ENCODE results near the gene DAB2IP.
A peak's percentile ranks its signal among the peaks of the same experiment; 100 is the strongest.

DAB2IP gene

GRCh38 chr9:121807823-121808278, 156.4 kb downstream of the DAB2IP start:
- DNase-seq = peak; percentile 15

DNA sequence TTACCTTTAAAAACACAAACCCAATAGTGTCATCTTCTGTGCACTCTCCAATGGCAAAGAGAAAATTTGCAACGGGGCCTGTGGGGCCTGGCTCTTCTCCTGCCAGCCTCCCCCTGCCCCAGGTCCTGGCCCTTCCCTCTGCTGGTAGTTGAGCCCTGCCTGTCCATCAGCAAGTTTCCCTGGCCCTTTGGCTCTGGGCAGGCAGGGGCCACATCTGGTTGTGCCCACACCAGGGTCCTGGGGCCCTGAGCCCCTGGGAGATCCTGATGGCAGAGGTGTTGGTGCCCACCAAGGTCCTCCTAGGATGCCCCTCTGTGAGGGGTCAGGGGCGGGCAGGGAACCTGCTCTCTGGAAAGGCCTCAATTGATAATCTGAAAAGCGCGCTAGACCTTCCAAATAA, 157.3 kb downstream of the DAB2IP start:
- no peak for DNase-seq

DNA sequence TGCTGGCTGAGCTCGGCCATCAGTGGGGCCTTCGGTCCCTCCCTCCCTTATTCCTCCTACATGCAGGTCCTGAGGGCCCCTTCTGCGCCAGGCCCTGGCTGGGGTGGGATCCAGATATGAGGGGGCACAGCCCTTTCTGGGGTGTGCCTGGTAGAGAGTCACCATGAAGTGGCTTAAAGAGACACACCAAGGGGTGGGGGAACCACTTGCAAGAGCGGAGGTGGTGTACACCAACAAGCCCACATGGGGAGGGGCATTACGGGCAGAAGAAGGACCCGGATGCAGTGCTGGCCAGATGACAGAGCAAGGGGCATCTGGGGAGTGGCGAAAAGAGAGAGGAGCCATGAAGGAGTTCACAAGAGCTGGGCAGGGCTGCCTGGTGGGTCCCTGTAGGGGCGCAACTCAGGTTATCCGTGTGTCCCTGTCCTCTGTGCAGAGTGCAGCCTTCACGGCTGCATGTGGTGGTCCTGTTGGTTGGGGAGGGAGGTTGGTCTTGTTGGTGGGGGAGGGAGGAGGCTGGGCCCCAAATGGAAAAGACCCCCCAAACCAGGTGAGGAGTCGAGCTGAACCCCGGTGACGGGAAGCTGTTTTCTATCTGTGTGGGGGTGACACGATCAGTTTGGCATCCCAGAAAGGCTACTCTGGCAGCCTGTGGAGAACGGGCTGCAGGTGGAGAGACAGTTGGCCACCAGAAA, 158.1 kb downstream of the DAB2IP start:
- no peak for DNase-seq

DNA sequence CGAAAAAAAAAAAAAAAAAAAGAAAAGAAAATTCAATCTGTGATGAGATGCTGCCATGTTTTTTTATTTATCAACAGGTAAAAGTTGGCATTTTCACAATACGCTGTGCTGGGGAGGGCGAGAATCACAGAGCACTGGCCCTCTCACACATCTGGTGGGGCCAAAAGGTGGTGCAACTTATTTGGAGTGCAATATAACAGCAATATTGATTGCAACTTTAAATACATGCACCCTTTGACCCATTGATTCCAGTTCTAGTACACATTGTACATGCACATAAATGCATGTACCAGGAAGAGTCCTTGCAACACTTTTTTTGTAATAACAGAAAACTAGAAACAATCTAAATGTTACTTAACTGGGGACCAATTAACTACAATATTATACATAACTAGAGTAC, 159.1 kb downstream of the DAB2IP start:
- DNase-seq = no peak

DNA sequence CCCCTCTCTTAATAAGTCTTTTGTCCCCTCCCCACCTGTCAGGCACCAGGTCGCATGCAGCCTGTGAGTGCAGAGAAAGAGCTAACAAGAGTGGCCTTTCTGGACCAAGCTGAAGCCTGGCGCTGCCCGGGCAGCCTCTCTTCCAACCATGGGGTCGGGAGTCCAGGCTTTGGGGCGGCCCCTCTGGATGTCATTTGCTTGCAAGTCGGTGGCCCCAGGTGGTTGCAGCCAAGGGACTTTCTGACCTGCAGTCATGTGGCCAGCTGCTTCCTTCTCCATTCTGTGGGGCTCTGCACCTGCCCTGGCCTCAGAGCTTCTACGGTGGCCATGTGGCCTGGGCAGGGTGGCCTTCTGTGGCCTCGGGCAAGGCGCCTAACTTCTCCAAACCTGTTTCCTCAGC, 159.7 kb downstream of the DAB2IP start:
- no peak for DNase-seq

DNA sequence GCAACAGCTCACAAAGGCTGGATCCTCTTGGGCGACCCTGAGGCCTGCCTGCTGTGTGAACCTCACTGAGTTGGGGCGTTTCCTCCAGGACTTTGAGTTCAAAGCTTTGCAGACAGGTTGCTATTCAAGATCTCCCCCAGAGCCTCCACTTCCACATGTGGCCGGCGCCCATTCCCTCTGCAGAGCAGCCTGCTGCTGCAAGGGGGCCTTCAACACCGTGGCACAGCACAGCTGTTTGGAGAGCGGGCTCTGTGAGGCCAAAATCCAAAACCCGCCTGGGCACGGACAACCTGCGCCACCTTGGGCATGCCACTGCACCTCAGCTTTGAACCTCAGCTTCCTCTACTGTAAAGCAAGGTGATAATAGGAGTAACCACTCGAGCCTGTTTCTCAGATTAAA, 160.3 kb downstream of the DAB2IP start:
- no peak for DNase-seq

- DNase-seq = no peak
Observed at GRCh38 chr9:121812159-121812735, 160.8 kb downstream of the DAB2IP start.

DNA sequence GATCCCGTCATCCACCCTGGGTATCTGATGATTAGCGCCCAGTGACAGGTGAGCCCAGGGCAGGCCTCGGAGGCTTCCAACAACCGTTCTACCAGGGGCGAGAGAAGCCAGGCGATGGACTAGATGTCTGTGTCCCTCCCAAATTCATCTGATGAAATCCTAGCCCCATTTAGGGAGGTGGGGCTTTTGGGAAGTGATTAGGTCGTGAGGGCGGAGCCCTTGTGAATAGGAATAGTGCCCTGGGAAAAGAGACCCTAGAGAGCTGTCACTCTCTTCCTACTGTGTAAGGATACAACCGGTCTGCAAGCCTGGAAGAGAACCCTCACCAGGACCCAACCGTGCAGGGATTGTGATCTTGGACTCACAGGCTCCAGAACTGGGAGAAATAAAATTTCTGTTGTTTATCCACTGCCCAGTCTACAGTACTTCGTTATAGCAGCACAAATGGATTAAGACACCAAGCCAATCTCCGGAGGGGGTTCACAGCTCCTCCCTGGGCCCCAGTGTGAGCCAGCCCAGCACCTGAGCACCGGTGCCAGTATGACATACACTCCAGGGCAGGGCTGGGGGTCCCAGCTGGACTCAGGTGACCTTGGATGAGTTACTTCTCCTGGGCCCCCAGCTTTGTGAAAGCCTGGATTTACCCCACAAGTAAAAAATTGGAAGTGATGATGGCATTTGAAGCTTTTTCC, 162.2 kb downstream of the DAB2IP start:
- no peak for DNase-seq

DNA sequence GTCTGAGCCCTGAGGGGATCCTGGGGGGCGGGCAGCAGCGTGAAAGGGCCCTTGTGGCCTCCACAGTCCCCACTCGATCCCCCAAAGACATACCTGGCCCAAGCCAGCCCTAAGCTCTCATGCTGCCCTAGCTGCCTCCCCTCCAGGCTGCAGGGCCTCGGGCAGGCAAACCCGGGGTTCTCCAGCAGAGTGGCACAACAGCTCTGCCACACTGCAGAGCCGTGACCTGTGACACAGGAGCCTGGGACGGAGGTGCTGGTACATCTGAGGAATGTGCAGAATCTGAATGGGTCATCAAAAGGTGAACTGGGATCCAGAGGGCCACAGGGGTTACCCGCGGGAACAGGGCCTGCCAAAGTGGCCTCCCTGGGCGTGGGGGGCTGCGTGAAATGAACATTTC, 163.2 kb downstream of the DAB2IP start:
- DNase-seq = no peak

DNA sequence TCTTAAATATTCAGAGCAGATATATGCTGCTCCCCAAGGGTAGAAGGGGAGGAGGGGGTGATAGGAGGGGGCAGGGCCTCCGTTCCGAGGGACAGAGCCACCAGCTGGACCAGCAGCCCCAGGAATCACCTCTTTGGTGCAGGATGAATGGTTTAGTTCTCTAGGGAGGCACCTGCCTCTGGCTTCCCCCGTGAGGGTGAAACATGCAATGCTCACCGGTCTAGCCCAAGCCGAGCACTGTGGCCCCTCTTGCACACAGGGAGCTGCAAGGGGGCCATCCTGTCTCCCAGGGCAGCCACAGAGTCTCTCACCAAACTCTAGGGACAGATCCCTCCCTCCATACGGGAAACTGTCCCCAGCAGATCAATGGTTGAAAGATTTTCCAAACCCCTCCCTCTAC, 163.7 kb downstream of the DAB2IP start:
- DNase-seq = no peak

GRCh38 chr9:121815546-121816448, 164.4 kb downstream of the DAB2IP start:
- DNase-seq = no peak

- DNase-seq = no peak
Observed at GRCh38 chr9:121816449-121816817, 165.0 kb downstream of the DAB2IP start.

- no peak for DNase-seq
Observed at GRCh38 chr9:121816845-121817450, 165.5 kb downstream of the DAB2IP start.

- DNase-seq = no peak
Observed at GRCh38 chr9:121817476-121817875, 166.0 kb downstream of the DAB2IP start.

- DNase-seq = no peak
Observed at GRCh38 chr9:121818016-121818661, 166.7 kb downstream of the DAB2IP start.

DNA sequence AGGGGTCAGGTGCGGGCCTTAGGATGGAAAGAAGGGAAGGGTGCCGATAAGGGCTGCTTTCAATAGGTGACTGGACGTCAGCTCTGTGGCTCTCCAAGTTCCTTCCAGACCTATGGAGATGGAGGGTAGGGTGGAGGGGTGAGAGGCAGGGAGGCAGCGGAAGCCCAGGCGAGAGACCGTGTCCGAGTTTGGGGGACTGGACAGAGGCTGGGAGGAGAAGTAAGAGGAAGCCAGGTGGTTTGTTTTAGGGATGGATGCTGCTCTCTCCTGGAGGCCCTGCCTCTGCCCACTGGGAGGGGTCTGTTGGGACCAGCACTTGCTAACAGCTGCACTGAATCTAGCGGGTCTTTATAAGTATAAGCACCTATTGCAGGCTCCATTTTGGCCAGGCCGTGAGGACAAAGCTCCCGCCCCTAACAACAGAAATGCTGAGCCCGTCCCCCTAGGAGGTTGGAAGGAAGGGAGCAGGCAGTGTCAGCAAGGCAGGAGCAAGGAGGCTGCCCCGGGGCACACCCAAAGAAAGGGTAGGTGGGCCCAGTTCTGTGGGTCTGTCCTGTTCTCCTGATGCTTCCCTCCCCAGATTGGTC, 167.5 kb downstream of the DAB2IP start:
- DNase-seq = no peak

DNA sequence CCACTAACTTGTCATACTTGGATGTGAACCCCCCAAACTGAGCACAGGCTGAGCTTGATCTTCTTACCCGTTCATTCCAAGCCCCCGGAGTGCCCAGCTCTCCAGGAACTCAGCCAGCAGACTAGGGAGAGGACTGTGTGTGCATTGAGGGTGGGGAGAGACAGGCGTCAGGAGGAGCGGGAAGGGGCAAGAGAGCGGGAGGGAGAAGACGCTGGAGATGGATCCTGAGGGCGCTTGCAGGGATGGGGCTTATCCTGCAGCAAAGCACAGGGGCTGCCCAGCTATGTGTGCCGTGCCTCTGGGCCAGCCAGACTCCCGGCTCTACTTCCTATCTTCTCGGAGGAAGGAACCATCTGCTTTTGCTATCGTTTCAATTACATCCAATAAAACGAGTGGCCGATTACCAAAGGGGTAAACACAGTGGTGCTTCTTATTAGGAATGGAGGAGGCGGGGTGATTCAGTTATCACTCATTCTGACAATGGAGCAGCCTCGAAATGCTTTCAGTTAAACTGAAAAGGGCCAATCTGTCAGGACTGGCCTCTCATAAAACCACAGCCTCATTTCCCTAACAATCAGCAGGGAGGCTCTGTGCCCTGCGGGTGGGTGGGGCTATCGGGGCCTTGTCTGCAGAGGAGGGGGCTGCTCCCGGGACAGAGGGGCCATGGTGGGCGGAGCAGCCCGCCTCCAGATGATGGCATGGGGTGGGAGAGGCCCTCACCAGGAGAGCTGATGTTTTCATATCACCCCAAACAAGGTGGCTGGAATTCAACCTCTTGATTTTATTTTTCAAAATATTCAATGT, 168.2 kb downstream of the DAB2IP start:
- peak; percentile 60 for DNase-seq

GRCh38 chr9:121820286-121821005, 169.0 kb downstream of the DAB2IP start:
- DNase-seq = no peak

GRCh38 chr9:121821326-121821725, 169.9 kb downstream of the DAB2IP start:
- no peak for DNase-seq
